ENCODE results near the gene BBS10. TPM values are rescaled to one million over a fixed set of nuclear protein-coding genes. Genes with fewer than 3 reads are reported as not detected.

BBS10 gene
- total and polyA plus RNA-seq, 2 of the 8 experiments (the other 6 are each of a cell fraction or from before 2014, with no cell fraction given): 4.4 to 9.2 TPM

DNA sequence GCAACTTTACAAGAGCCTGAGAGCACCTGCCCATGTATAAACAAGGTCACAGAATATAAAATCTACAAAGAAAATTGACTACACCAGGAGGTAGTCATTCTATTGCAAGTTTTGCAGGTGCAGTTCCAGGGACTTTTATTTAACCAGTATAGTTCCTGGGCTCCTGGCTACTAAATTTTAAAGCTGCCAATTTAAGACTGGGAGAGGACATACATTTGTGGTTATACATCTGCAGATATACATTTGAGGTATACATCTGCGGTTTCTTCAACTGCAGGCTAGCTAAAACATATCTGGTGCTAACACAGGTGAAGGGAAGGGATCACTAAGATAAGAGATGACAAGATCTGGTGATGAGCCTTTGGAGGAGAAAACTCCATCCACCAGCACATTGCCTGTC is 30.2 kb downstream of the BBS10 start:
- H3K23ac ChIP-seq (ENCODE audit: insufficient read length): no peak overlapping the region
- H2BK5ac ChIP-seq (ENCODE audit: low read depth, low read length): no peak overlapping the region
- TF ChIP-seq CBX5 (IDR thresholded peaks at IDR 0.05; ENCODE audit: low read depth, low read length) (no peak), CEBPB (IDR thresholded peaks at IDR 0.05; ENCODE audit: low read depth, low read length) (no peak), SRF (IDR thresholded peaks at IDR 0.05; ENCODE audit: low read depth, low read length) (no peak), EP300 (IDR thresholded peaks at IDR 0.05; ENCODE audit: borderline replicate concordance in 1 of 2, low read depth in 2 of 2, low read length in 2 of 2) (no peak), CBX8 (IDR thresholded peaks at IDR 0.05; ENCODE audit: borderline replicate concordance, low read depth, low read length) (no peak)
- no peak overlapping the region for H3K27ac ChIP-seq (ENCODE audit: low read depth, low read length)
- H3K9ac ChIP-seq (replicated peaks in 1 of 4; ENCODE audit: extremely low read depth in 1 of 4, low read depth in 3 of 4, low read length in 3 of 4): no peak overlapping the region
- H4K8ac ChIP-seq (ENCODE audit: extremely low read depth, insufficient read depth, low read length): no peak overlapping the region
- H3K4me2 ChIP-seq (ENCODE audit: insufficient read depth in 1 of 2, low read depth in 2 of 2, low read length in 2 of 2): no peak overlapping the region
- H3K4me1 ChIP-seq (replicated peaks in 1 of 4; ENCODE audit: control insufficient read depth in 3 of 4, insufficient read depth in 4 of 4, low read length in 3 of 4): no peaks in the 10 kb centered on the region; a peak in 1 of 7 replicates
- no peak overlapping the region for H2BK15ac ChIP-seq (ENCODE audit: low read length)
- no peaks in the 10 kb centered on the region for H3K79me1 ChIP-seq (ENCODE audit: low read depth, low read length)
- no peak for FAIRE-seq
- H3K4ac ChIP-seq (replicated peaks; ENCODE audit: insufficient read length, low read depth, low read length): no peak overlapping the region
- H3K18ac ChIP-seq (ENCODE audit: extremely low read depth, low read length): no peak overlapping the region
- H4K5ac ChIP-seq (ENCODE audit: insufficient read length, low read depth, low read length): no peak overlapping the region
- peak overlapping the region; percentile 18; the same call in 1 of the 2 replicates for H2AK5ac ChIP-seq (ENCODE audit: low read depth, low read length)
- 82% methylated on average over 1 of the region's 1 CpG; no CpG with 5 or more reads in 1 of the 2 experiments for WGBS, 2 experiments (ENCODE audit: extremely low coverage in 1 of 2, insufficient coverage in 1 of 2, insufficient read length in 1 of 2, insufficient replicate concordance in 2 of 2, low coverage in 1 of 2, low lambda C conversion rate in 2 of 2, missing lambda C conversion rate in 1 of 2)
- DNase-seq (ENCODE audit: low read depth in 1 of 2, low spot score in 2 of 2): no peak
- H4K91ac ChIP-seq (replicated peaks; ENCODE audit: insufficient read length, low read length): no peak overlapping the region
- H3K14ac ChIP-seq (ENCODE audit: insufficient read length): no peak overlapping the region
- H3K27me3 ChIP-seq (replicated peaks in 1 of 4; ENCODE audit: control insufficient read depth in 3 of 4, extremely low read depth in 1 of 4, insufficient read depth in 3 of 4, low read length in 3 of 4): no peaks in the 10 kb centered on the region
- no peak overlapping the region for H3K4me3 ChIP-seq (ENCODE audit: extremely low read depth in 1 of 4, insufficient read depth in 2 of 4, low read depth in 3 of 4, low read length in 4 of 4)
- H3K79me2 ChIP-seq (ENCODE audit: control insufficient read depth in 1 of 2, insufficient read depth in 2 of 2, low read length in 2 of 2): no peaks in the 10 kb centered on the region
- H3K23me2 ChIP-seq (ENCODE audit: low read depth, low read length): no peaks in the 10 kb centered on the region
- ChIA-PET POLR2A (ENCODE audit: partially characterized antibody) (interaction anchor here (1.2 kb wide), 1 partner anchor 9 kb away, joined by 3 read pairs; no protein-coding TSS in a partner anchor), CTCF (ENCODE audit: partially characterized antibody) (interaction anchor here (0.8 to 1.4 kb wide), 3 partner anchors 9 to 159 kb away, joined by 3 to 4 read pairs (median 4); no protein-coding TSS in a partner anchor)
- no peaks in the 10 kb centered on the region for H3K36me3 ChIP-seq (ENCODE audit: control insufficient read depth in 2 of 4, insufficient read depth in 4 of 4, low read length in 3 of 4)
- H2AFZ ChIP-seq (ENCODE audit: low read length): no peak overlapping the region
- H3K9me3 ChIP-seq (ENCODE audit: insufficient read depth in 2 of 2, low read depth in 1 of 2, low read length in 1 of 2): no peaks in the 10 kb centered on the region
- H3K56ac ChIP-seq (replicated peaks; ENCODE audit: insufficient read length, low read depth, low read length): no peak overlapping the region
- no peak overlapping the region for H2BK20ac ChIP-seq (ENCODE audit: low read length)
- no peak overlapping the region for H2BK12ac ChIP-seq (ENCODE audit: low read depth, low read length)
- H2BK120ac ChIP-seq (replicated peaks; ENCODE audit: low read depth, low read length): no peak overlapping the region
- no peaks in the 10 kb centered on the region for H4K20me1 ChIP-seq (replicated peaks in 1 of 2; ENCODE audit: control insufficient read depth in 1 of 2, insufficient read depth in 2 of 2, low read length in 2 of 2)

Data from H1 (cell line).